Bronchial epithelial cell (primary cell): ENCODE measurements around the gene MRM3. TPM values are rescaled to one million over a fixed set of nuclear protein-coding genes. Genes with fewer than 3 reads are reported as not detected.
"Not testable (repeated sequence)": the region's sequence is repeated elsewhere in the genome, so short reads cannot be mapped to it uniquely, and the experiment has no call there.

Experiments
- DNase-seq: peaks from one replicate; pipeline ENCODE4 v3.0.0-alpha.2; 2010; ENCODE audit warnings: low read depth
- FAIRE-seq: peaks from 2 replicates; lab custom pipeline; 2011; peaks lifted over from hg19 to GRCh38; lab: Jason Lieb, UNC
- H3K27me3 ChIP-seq: 2 replicates; pipeline ENCODE4 v1.5.1; 2011; ENCODE audit warnings: low read length; ENCODE audit not compliant: control insufficient read depth, insufficient read depth
- H3K36me3 ChIP-seq: 2 replicates; pipeline ENCODE4 v1.5.1; 2011; ENCODE audit warnings: low read length; ENCODE audit not compliant: control insufficient read depth, insufficient read depth
- H3K4me3 ChIP-seq: 2 replicates; pipeline ENCODE4 v1.5.1; 2011; ENCODE audit warnings: mild to moderate bottlenecking, low read depth, low read length, control low read depth
- CTCF ChIP-seq: IDR thresholded peaks from 2 replicates; pipeline ENCODE4 v1.5.1; 2011; ENCODE audit warnings: mild to moderate bottlenecking, moderate library complexity, low read length, control low read depth, inconsistent platforms; ENCODE audit not compliant: insufficient read depth, severe bottlenecking
- total RNA-seq: library from RNA; depleted of rRNA; stranded (reverse); fragments of >200 nt; gene quantifications from 2 replicates; pipeline ENCODE4 v1.2.1, GENCODE V29; 2014

MRM3 gene
- total RNA-seq, 1 donor from 2014 or later: 22.4 TPM

- Histone ChIP-seq H3K4me3 (no peak overlapping the region), H3K36me3 (peaks cover 19% of the 10 kb centered on the region), H3K27me3 (no peaks in the 10 kb centered on the region)
- DNase-seq (no peak), FAIRE-seq (no peak)
- TF ChIP-seq CTCF: no peak
These were observed 19.5 kb downstream of the MRM3 start for GRCh38 chr17:801660-802059.

- FAIRE-seq (no peak), DNase-seq (no peak)
- Histone ChIP-seq H3K36me3 (peaks cover 20% of the 10 kb centered on the region), H3K4me3 (no peak overlapping the region), H3K27me3 (no peaks in the 10 kb centered on the region)
- no peak for TF ChIP-seq CTCF
These were observed 20.3 kb downstream of the MRM3 start for GRCh38 chr17:802481-802880.

DNA sequence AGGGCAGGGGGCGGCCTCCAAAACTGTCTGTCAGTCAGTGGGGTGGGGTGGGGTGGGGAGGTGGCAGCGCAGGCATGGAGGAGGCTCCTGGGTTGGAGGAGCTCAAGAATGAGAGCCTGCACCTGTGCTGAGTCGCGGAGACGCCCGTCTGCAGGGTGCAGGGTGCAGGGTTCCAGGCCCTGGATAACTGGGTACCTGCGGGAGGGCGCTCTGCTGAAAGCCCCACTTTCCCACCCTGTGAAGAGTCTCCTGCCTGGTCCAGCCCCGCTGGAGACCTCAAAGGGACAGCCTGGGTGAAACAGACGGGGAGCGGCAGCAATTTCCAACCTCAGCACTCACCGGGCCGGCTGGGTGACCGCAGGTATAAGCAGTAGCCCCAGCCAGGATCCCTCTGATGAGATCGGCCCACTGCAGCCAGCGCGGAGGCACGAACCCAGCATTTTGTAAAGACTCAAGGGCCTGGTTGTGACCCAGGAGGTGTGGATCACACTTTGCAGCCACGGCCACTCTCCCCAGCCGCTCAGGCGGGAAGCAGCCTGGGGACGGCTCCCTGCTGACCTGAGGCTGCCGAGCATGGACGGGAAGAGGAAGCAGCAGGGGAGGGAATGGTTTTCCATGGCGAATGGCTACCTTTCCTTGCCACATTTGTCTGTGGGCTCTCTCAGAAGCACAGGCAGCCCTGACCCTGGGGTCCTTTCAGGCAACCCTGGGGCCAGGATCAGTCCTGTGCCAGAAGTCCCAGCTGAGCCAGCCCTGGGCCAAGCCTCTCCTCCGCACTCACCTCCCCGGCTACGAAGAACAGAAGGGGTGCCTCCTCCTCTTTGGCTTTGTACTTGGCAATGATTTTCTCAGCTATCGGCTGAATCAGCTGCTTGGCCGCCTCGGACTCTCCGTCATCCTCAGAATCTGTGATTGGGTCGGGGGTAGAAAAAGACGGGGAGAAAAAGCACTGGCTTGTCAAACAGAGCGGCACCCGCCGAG, 21.0 kb downstream of the MRM3 start:
- Histone ChIP-seq H3K4me3 (no peak overlapping the region), H3K36me3 (peaks cover 23% of the 10 kb centered on the region), H3K27me3 (no peaks in the 10 kb centered on the region)
- FAIRE-seq (no peak), DNase-seq (no peak)
- no peak for TF ChIP-seq CTCF

DNA sequence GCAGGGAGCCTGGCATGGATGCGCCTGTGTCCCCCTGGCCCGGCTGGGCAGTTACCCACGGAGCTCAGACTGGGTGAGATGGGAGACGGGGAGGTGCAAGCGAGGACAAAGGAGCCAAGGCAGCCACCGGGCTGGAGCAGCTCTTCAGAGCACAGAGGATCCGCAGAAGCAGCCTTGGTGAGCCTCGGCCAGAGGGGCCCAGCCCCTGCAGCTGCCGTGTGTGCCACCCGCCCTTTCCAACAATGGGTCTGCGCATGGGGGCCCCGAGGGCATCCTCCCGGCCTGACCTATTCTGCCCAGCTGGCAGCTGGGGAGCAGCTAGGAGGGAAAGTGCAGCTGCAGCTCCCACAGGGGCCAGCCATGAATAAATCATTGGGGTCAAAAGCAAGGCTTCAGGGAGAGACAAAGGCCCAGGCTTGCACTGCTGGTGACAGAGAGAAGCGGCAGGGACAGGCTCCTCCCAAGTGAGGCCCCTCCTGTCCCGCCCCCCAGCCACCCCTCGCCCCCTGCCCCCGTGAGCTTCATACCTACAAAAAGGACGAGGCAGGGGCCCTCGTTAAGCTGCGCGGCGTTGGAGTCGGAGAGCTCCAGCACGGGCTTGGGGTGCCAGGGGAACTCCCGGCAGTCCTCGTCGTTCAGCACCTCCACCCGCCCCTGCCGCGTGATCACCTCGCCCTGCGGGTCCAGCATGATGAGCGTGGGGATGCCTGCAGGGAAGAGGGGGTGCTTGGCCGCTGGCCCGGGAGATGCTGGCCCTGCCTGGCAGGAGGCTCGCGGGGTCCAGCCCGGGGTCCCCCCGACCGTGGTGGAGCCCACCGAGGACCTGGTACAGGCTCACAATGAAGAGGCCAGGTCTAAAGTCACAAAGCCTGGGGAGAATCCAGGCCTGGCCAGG, 22.6 kb downstream of the MRM3 start:
- FAIRE-seq (no peak), DNase-seq (no peak)
- Histone ChIP-seq H3K4me3 (no peak overlapping the region), H3K27me3 (no peaks in the 10 kb centered on the region), H3K36me3 (peaks cover 22% of the 10 kb centered on the region)
- TF ChIP-seq CTCF: no peak

DNA sequence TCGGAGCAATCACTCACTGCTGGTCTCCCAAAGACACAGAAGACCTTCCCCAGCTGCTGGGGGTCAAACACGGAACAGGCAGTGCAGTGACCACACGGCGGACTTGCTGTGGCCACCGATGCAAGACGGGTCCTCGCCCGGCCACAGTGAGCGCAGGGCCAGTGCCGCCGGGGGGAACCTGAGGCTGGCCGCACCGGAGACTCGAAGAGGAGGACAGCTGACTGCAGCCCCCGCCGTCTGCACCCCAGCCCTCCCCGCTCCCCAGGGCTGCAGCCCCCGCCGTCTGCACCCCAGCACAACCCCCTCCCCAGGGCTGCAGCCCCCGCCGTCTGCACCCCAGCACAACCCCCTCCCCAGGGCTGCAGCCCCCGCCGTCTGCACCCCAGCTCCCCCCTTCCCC, 23.7 kb downstream of the MRM3 start:
- not testable (repeated sequence) for DNase-seq, FAIRE-seq, H3K4me3 ChIP-seq, H3K27me3 ChIP-seq
- peaks cover 21% of the 10 kb centered on the region for H3K36me3 ChIP-seq

DNA sequence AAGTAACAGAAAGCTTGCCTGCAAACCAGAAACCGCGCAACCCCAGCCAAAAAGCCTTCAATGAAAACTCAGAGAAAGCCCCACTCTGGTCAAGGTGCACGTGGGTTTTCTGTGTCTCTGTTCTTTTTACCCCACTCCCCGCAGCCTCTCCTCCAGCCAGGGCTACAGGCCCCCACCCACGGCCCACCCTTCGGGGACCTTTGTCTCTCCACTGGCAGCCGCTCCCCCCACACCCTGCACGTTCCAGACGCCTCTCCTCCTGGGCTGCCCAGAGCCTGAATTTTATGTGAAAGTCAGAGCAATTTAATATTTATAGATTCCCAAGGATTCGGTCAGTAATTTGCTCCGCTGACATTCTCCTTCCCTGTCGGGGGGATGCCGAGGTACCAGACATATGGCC, 24.2 kb downstream of the MRM3 start:
- no peak for DNase-seq
- FAIRE-seq: no peak
- H3K36me3 ChIP-seq: peaks cover 21% of the 10 kb centered on the region
- H3K27me3 ChIP-seq: no peaks in the 10 kb centered on the region
- TF ChIP-seq CTCF: no peak
- no peak overlapping the region for H3K4me3 ChIP-seq
